Germinal center (tissue), 1 donor: ENCODE results near the gene YOD1.

ENCODE experiments used
- DNase-seq: peaks from one replicate; pipeline ENCODE4 v3.0.0; 2012; ENCODE audit warnings: mixed read lengths, low spot score

The YOD1 gene

DNA sequence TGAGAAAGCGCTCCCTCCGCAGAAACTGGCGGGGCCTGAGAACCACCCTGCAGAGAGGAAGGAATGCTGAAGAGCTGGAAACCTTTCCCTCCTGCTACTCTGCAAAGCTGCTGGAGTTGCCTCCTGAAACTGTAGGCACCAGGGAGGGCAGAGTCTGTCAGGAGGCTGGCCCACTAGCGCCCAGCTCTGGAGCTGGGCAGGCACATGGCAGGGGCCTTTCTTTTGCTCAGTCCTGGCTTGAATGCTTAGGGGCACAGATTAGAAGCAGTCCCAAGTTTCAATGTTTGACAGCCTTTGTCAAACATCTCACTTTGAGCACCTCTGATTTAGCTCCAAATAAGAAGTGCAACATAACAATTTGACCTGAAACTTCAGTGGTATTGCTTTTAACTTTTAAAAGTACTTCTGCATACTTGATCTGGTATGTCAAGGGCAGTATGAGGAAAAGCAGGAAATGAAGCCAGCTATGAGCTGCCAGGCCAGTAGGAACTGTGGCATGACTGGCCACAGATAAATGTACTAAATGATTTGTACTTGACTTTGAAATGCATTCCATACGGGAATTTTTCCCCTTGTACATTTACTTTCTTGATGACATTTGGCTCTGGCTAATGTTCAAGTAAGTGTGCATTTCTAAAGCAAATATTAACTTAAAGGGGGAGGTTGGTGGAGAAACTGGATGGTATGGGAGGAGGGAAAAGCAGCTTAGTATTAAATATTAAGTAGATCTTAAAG lies 25.7 kb downstream of the YOD1 start:
- DNase-seq, result no peak

GRCh38 chr1:207024202-207025145 lies 26.5 kb downstream of the YOD1 start:
- no peak for DNase-seq

- no peak for DNase-seq
Measured at GRCh38 chr1:207022996-207023679, 27.9 kb downstream of the YOD1 start.

DNA sequence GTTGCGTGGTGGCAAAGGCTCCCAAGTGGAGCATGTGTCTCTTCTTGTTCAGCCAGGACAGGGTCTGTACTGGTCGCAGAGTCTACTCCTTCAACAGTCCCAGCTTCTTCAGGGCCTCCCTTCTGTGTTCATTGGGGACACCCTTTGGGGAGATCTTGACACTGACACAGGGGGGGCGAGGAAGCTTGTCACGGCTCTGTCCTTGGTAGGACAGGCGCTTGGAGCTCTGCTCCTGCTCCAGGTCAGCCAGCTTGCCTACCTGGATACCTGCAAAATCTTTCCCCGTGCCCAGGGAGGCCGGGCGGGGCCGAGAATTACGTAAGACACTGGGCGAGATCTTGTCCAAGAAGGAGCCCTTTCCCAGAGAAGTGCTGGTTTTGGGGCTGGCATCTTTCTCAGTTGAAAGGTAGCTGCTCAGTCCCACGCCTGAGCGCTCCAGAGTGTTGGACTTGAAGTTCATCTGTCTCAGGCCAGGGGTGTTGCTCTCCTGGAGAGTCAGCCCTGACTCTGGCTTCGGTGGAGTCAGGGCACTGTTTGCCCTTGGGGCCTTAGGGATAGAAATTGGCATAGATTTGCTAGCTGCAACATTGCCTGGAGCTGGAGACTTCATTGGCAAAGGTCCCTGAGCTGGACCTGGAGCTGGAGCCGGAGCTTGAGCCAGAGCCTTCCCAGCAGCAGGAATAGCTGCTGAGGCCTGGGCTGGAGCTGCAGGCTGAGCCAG lies 29.0 kb downstream of the YOD1 start:
- DNase-seq, result no peak

- DNase-seq, result no peak
Measured at GRCh38 chr1:207021139-207021861, 29.7 kb downstream of the YOD1 start.

GRCh38 chr1:207020709-207021107 lies 30.3 kb downstream of the YOD1 start:
- no peak for DNase-seq

DNA sequence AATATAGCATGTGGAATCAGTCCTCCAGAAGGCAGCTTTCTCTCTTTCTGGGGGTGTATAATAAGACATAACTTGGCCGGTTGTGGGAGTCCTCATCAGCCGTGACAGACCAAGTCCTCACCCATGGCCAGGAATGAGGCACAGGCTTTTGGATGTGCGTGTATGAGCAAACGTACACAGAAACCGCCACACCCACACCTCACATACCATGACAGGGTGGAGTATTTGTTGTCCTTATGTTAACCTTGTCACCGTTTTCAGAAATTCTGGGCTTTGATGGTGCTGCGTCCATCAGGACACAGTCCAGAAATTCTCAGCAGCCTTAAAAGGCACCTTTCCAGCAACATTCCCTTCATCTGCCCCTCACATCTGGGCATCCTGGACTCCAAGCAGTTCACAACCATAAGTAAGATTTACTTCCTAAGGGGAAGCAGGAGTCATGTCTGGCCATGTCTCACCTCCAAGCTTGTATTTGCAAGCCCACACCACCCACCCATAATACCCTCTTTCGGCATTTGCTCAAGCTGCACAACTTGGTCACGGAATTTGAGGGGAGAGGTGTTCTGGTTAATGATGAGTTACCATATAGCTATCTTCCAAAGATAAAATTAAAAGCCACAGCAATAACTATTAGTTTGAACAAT lies 30.8 kb downstream of the YOD1 start:
- no peak for DNase-seq

DNA sequence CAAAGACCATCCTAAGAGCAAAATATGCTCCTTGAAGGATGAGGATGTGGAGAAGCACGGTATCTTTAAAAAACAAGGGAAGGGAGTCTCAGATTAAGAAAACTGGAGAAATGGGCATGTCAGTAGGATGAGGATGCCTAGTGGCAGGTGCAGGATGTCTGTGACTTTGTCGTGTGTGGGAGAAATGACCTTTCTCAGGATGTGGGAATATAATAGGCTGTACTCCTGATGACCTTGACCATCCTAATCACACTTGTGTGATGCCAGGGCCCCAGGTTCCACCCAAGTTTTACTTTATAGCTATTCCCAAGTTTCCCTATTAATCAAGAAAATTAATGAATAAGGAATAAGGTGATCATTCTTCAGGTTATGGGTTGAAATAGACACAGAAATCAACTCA lies 31.3 kb downstream of the YOD1 start:
- no peak for DNase-seq

DNA sequence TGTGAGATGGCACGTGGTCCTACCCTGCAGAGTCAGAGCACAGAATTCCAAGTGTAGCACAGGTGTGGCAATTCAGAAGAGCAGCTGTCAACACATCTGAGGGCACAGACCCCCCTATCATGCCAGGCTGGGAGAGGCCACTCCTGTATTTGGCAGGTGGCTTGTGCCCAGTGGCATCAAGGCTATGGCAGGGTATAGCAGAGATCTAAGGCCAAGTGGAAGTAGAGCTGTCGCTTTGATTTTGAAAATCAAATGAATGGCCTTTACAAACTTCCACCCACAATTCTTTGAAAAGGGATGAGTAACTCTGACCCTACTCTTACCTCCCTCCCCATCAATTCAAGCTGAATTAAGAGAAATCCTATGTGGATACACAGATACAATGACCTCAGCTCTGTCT lies 31.8 kb downstream of the YOD1 start:
- no peak for DNase-seq

DNA sequence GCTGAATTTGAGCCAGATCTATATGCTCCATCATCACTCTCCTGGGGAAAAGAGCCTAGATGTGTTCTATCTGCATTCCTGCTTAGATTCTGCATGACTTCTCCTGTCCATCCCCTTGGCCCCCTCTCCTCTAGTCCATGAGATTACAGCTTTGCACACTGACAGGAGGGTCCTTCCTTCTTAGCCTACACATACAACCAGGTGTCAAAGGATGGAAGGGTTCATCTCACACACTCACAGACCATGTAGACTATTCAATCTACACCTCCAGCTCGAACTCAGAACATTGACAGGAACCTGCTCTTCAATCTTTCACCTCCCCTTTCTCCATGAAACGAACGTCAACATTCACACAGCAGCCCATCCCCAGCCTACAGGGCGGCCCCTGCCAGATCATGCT lies 32.3 kb downstream of the YOD1 start:
- no peak for DNase-seq

GRCh38 chr1:207017615-207018559 lies 33.1 kb downstream of the YOD1 start:
- no peak for DNase-seq

DNA sequence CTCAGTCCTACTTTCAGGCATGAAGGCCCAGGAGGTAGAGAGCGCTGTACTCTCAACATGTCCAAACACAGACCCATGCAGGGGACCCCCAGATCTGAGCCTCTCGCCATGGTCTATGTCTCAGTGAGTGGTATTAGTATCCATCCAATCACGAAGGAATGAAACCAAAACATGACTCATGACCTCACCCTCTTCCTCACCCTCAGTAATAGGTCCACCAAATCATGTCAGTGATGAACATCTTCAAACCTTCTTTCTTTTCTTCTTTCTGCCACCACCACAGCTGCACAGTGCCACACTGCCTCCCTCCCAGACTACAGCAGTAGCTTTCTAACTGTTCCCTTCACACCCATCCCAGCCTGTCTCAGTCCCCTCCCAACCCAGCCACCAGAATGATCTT lies 35.2 kb downstream of the YOD1 start:
- no peak for DNase-seq

- no peak for DNase-seq
Measured at GRCh38 chr1:207014728-207015127, 36.3 kb downstream of the YOD1 start.

GRCh38 chr1:207013321-207014085 lies 37.5 kb downstream of the YOD1 start:
- no peak for DNase-seq

GRCh38 chr1:207010726-207011125 lies 40.3 kb downstream of the YOD1 start:
- DNase-seq, result no peak

- no peak for DNase-seq
Measured at GRCh38 chr1:207009945-207010344, 41.1 kb downstream of the YOD1 start.

GRCh38 chr1:207009182-207009850 lies 41.7 kb downstream of the YOD1 start:
- no peak for DNase-seq

DNA sequence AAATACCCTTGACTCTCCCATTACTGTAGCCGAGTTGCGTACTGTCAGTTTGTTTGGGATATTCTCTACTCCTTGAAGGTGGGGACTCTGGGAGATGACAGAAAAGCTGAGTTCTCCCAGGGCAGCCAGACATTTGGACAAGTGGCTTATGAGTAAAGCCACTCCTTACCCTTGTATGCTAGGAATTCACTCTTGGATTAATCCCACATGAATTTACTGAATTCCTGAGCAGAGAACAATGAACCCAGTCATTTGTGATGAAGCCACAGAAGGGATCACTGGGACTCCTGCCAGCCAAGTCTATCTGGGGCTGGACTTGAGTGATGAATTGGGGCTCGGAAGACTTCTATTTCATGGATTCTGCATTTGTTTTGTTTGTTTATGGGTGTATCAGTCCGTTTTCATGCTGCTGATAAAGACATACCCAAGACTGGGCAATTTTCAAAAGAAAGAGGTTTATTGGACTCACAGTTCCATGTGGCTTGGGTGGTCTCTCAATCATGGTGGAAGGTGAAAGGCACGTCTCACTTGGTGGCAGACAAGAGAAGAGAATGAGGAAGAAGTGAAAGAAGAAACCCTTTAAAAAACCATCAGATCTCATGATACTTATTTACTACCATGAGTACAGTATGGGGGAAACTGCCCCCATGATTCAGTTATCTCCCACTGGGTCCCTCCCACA lies 43.5 kb downstream of the YOD1 start:
- DNase-seq, result no peak
